ENCODE data around the gene UNCX. TPM values are rescaled to one million over a fixed set of nuclear protein-coding genes. Genes with fewer than 3 reads are reported as not detected.

Gene UNCX
- total and polyA plus RNA-seq, 2 donors = not detected

DNA sequence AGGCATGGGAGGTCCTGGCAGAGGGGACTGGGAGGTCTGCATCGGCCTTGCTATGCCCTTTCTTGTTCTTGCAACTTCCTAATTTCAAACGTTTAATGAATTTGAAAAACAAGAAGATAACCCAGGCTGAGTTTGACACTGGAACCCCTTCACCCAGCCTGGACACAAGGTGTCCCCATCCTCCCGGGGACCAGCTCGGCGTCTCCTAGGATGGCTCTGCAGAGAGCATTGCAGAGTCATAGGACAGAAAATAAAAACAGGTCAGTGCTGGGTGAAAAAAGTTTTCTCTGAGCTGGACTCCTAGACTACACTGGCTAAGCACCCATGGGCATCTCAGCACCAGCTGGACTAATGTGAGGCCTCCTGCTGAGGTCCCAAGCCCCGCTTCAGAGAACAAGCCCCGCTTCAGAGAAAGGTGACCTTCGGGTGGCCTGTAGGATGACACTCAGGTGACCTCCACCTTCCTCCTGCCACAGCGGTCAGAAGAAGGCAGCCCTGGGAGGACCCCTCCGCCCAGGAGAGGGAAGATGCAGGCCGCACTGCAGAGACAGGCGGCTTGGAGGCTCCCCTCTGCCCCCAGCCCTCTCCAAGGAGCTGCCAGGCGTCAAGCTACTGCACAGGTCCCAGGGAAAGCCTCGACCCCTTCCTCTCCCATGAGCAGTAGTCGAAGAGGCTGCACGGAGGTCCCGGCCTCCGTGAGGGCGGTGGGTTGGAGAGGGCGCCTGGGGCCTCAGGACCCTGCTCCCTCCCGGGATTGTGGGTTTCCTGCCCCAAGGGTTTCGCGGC is 9.3 kb upstream of the UNCX start:
- no peaks in the 10 kb centered on the region for H3K4me1 ChIP-seq (ENCODE audit: insufficient read depth)
- no peak overlapping the region for H3K27ac ChIP-seq (ENCODE audit: low read depth)
- DNase-seq (ENCODE audit: extremely low spot score) = no peak
- no peaks in the 10 kb centered on the region for H3K36me3 ChIP-seq (ENCODE audit: insufficient read depth)
- H3K4me3 ChIP-seq (ENCODE audit: low read depth, low read length) = no peak overlapping the region
- 37% methylated on average over 23 of the region's 23 CpGs for WGBS

DNA sequence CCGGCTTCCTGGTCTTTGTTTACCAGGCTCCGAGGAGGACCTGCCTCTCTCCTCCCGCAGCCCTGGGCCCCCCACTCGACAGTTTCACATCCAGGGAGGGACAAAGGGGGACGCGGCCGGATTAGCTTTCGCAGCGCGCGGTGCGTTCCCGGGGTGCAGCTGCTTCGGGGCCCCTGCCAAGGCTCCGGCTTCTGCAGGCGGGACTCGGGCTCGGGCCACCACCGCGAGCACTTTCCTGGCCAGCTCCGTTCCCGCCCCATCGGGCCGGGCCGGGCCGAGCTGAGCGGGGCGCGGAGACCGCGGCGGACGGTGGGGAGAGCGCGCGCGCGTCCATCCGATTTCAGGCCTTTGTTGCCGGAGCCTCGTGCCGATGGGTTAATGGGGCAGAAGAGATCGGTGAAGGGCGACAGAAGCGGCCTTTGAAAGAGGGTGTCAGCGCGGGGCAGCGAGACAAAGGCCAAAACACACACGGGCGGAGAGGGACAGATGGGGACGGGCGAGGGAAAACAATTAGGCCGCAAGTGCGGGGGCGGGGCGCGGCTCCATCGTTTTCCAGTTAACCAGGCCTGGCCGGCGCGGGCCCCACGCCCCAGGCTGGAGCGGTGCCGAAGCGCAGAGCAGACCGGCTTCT is 8.5 kb upstream of the UNCX start:
- Histone ChIP-seq H3K27ac (ENCODE audit: low read depth) (no peak overlapping the region), H3K4me1 (ENCODE audit: insufficient read depth) (no peaks in the 10 kb centered on the region), H3K4me3 (ENCODE audit: low read depth, low read length) (no peak overlapping the region), H3K36me3 (ENCODE audit: insufficient read depth) (no peaks in the 10 kb centered on the region)
- 3% methylated on average over 66 of the region's 66 CpGs for WGBS
- no peak for DNase-seq (ENCODE audit: extremely low spot score)

DNA sequence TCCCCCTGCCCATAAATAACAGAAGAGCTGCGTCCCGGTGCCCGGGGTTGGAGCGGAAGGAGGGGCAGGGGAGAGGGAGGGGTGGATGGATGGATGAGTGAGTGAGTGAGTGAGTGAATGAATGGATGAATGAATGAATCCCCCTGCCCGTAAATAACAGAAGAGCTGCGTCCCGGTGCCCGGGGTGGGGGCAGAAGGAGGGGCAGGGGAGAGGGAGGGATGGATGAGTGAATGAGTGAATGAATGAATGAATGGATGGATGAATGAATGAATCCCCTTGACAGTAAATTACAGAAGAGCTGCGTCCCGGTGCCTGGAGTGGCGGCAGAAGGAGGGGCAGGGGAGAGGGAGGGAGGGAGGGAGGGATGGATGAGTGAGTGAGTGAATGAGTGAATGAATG is 7.6 kb upstream of the UNCX start:
- Histone ChIP-seq H3K27ac (ENCODE audit: low read depth) (no peak overlapping the region), H3K36me3 (ENCODE audit: insufficient read depth) (no peaks in the 10 kb centered on the region), H3K4me3 (ENCODE audit: low read depth, low read length) (no peak overlapping the region), H3K4me1 (ENCODE audit: insufficient read depth) (no peaks in the 10 kb centered on the region)
- 2% methylated on average over 11 of the region's 11 CpGs for WGBS
- no peak for DNase-seq (ENCODE audit: extremely low spot score)

DNA sequence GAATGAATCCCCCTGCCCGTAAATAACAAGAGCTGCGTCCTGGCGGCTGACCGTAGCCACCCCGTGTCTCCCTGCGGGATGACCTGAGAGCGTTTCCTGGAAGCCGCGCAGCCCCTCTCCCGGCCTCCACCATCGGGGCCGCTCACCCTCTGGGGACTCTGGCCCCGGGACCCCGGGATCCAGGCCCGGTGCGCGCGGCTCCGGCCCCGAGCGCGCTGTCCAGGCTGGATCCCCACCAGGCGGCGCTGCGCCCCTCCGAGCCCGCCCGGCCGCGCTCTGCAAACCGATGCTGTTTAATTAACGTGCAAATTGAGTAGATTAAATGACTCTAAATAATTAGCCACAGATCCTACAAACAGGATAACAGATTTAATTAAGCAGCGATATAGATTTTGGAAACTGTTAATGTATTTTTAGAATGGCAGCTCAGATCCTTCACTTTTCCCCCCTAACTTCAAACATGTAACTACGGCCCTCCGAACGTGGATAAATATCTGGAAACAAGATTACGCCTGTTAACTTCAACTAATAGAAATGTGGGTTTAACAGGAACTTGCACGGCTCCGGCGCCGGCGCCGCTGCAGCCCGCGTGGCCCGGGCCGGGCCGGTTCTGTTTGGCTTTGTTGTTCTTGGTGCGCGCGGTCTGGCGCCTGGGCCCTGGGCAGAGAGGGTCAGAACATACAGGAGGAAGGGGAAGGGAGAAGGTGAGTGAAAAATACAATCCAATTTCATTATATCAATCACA is 7.1 kb upstream of the UNCX start:
- H3K36me3 ChIP-seq (ENCODE audit: insufficient read depth) = no peaks in the 10 kb centered on the region
- H3K27ac ChIP-seq (ENCODE audit: low read depth) = no peak overlapping the region
- 9% methylated on average over 52 of the region's 52 CpGs for WGBS
- no peaks in the 10 kb centered on the region for H3K4me1 ChIP-seq (ENCODE audit: insufficient read depth)
- DNase-seq (ENCODE audit: extremely low spot score) = no peak
- no peak overlapping the region for H3K4me3 ChIP-seq (ENCODE audit: low read depth, low read length)

DNA sequence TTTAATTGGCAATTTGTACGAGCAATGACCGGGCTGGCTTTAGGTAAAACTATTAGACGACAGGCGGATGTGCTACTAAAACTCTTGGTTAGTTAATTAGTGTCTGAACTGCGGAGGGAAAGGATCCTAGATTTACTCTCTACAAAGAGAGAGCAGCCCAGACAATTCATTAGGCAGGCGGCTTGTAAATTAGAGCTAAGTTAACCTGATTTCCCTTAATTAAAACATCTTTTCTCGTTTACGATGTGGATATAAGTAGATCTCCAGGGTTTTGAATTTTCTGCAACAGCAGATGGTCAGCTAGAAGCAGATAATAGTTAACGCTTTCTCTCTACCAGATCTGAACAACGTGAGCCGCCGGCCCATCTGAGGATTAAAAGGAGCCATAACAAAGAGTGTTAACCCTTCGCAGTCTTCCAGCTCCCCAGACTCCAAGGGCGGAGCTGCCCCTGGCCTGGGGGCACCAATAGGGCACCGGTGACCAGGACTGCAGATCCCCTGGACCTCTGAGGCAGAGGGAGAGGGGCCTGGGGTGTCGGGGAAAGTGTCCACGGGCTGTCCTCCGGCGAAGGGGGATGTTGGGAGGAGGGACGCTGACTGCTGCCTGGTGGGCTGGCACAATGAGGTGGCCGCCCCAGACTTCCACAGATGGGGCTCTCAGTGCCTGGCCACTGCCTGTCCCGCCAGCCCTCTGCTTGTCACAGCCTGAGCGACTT is 6.3 kb upstream of the UNCX start:
- H3K27ac ChIP-seq (ENCODE audit: low read depth) = no peak overlapping the region
- H3K4me1 ChIP-seq (ENCODE audit: insufficient read depth) = no peaks in the 10 kb centered on the region
- DNase-seq (ENCODE audit: extremely low spot score) = no peak
- H3K4me3 ChIP-seq (ENCODE audit: low read depth, low read length) = no peak overlapping the region
- 27% methylated on average over 23 of the region's 23 CpGs for WGBS
- H3K36me3 ChIP-seq (ENCODE audit: insufficient read depth) = no peaks in the 10 kb centered on the region

- Histone ChIP-seq H3K4me3 (ENCODE audit: low read depth, low read length) (no peak overlapping the region), H3K27ac (ENCODE audit: low read depth) (no peak overlapping the region)
These were observed 5.4 kb upstream of the UNCX start for GRCh38 chr7:1227071-1227804.

DNA sequence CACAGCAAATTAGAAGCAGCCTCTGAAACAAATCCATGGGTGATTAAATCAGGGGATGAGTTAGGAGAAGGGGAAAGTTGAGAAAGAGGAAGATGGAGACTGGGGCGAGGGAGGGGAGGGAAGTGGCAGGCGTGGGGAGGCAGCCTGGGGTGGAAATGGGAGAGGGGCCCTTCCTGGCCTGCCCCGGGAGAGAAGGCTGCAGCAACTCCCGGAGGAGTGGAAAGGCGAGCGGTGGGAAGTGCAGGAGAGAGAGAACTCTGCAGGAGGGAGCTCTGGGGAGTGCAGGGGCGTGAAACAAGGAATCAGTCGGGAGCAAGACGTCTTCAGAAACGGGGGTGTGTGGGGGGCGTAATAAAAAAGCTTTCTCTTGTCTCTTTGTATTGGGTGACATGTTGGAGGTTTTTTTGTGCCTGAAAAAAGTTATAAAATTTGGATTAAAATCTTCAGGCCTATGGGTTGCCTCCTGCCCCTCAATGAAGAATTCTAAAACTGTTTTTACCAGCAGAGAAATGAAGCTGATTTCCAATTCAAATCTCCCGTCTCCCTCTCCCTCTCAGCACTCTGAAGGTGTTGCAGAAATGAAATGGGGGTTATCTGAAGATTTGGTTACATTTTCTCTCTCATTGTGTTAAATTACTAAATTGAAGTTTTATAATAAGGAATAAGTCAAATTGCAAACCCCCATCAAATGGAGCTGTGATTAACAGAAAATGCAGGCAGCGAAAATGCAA is 4.7 kb upstream of the UNCX start:
- no peak for DNase-seq (ENCODE audit: extremely low spot score)
- 14% methylated on average over 13 of the region's 13 CpGs for WGBS
- H3K36me3 ChIP-seq (ENCODE audit: insufficient read depth) = no peaks in the 10 kb centered on the region
- H3K4me1 ChIP-seq (ENCODE audit: insufficient read depth) = no peaks in the 10 kb centered on the region
- no peak overlapping the region for H3K4me3 ChIP-seq (ENCODE audit: low read depth, low read length)
- H3K27ac ChIP-seq (ENCODE audit: low read depth) = no peak overlapping the region

More at GRCh38 chr7:1227071-1227804, 5.4 kb upstream of the UNCX start:
- Histone ChIP-seq H3K36me3 (ENCODE audit: insufficient read depth) (no peaks in the 10 kb centered on the region), H3K4me1 (ENCODE audit: insufficient read depth) (no peaks in the 10 kb centered on the region)
- DNase-seq (ENCODE audit: extremely low spot score) = no peak
- WGBS = 32% methylated on average over 25 of the region's 25 CpGs

DNA sequence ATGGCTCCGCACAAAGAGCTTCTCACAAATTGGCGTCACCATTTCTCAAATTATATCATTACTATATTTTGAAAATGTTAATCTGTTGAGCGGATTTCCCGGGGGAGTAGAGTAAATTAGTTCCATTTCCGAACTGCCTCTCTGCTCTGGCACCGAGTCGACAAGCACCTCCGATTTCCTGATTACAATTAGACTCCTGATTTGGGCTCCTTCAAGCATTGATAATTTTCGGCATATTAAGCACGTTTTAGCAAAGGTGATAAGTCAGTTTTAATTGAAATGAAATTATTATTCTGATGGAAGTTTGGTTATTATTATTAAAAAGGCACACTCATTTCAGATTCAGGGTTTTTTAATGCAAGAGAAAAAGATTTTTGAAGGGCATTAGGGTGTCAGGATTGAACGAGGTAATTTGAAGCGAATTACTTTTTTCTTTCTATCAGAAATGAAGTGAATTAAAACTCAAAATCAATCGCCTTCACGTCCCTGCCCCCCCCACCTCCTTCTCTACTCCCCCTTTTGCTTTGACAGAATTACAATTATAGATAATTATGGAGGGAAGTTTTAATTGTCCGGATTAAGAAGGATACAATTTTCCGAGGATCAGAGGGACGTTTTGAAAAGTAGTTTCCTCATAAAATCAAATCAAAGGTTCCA is 4.0 kb upstream of the UNCX start:
- WGBS = 9% methylated on average over 17 of the region's 17 CpGs
- Histone ChIP-seq H3K4me1 (ENCODE audit: insufficient read depth) (no peaks in the 10 kb centered on the region), H3K4me3 (ENCODE audit: low read depth, low read length) (no peak overlapping the region)

GRCh38 chr7:1229202-1229947 is 3.3 kb upstream of the UNCX start:
- DNase-seq (ENCODE audit: extremely low spot score) = no peak
- H3K4me3 ChIP-seq (ENCODE audit: low read depth, low read length) = no peak overlapping the region
- 4% methylated on average over 64 of the region's 64 CpGs for WGBS
- no peaks in the 10 kb centered on the region for H3K4me1 ChIP-seq (ENCODE audit: insufficient read depth)
- H3K36me3 ChIP-seq (ENCODE audit: insufficient read depth) = no peaks in the 10 kb centered on the region
- no peak overlapping the region for H3K27ac ChIP-seq (ENCODE audit: low read depth)

More for the DNA sequence above, 4.0 kb upstream of the UNCX start:
- no peak for DNase-seq (ENCODE audit: extremely low spot score)
- Histone ChIP-seq H3K36me3 (ENCODE audit: insufficient read depth) (no peaks in the 10 kb centered on the region), H3K27ac (ENCODE audit: low read depth) (no peak overlapping the region)

DNA sequence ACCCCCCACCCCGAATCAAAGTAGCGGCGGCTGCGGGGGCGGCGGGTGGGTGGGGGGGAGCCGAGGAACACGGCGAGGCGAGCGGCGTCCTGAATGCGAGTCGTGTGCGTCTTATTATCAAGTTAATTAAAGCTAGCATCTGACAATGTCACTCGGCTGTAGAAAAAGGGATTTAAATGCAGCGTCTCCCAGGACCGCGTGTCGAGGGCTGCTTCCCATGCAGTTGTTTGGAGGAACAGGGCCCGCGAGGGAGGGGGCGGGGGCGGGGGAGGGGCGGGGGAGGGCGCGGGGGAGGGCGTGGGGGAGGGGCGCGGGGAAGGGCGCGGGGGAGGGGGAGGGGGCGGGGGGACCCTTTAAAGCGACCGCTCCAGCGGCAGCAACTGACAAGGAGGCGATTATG is 2.7 kb upstream of the UNCX start:
- DNase-seq (ENCODE audit: extremely low spot score) = no peak
- Histone ChIP-seq H3K4me1 (ENCODE audit: insufficient read depth) (no peaks in the 10 kb centered on the region), H3K36me3 (ENCODE audit: insufficient read depth) (no peaks in the 10 kb centered on the region), H3K4me3 (ENCODE audit: low read depth, low read length) (no peak overlapping the region), H3K27ac (ENCODE audit: low read depth) (no peak overlapping the region)
- 1% methylated on average over 27 of the region's 37 CpGs for WGBS

DNA sequence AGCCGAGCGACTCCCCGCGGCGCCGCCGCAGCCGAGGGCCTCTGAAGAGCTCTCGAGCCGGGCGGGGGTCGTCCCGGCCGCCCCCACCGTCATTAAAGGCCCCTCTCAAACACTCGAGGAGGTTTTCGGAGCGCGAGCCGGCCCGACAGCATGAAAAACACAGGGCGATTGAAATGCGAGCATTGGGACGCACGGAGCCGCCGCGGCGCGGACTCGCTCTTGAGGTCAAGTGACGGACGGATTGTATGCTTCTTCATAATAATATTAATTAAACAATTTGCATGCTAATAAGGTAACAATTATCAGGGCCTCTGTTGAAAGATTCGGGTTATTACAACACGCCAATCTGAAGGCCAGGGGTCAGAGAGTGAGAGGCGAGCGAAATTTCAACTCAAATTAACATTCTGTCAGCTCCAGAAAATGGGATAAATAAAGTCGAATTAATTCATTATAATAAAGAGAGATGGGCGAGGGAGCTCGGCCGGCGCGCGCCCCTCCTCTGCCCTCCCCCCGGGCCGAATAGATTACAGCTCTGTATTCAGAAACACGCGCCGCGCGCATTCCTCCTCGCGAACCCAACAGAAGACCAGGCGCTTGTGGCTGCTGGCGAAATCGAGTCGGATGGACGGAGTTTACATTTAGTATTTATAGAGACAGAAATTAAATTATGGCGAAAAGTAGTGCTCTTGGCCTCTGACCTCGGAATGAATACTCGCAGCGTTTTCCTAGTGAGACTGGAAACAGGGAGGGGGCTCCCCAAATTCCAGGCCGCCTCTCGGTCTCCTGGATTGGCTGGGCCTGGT is 2.1 kb upstream of the UNCX start:
- no peak overlapping the region for H3K4me3 ChIP-seq (ENCODE audit: low read depth, low read length)
- no peaks in the 10 kb centered on the region for H3K36me3 ChIP-seq (ENCODE audit: insufficient read depth)
- H3K27ac ChIP-seq (ENCODE audit: low read depth) = no peak overlapping the region
- no peaks in the 10 kb centered on the region for H3K4me1 ChIP-seq (ENCODE audit: insufficient read depth)
- no peak for DNase-seq (ENCODE audit: extremely low spot score)
- 7% methylated on average over 64 of the region's 64 CpGs for WGBS

Data from urinary bladder (tissue), 4 donors.